ENCODE results near the gene VAT1. TPM values are rescaled to one million over a fixed set of nuclear protein-coding genes. Genes with fewer than 3 reads are reported as not detected.

The VAT1 gene
- total and polyA plus RNA-seq, 2 of the 13 experiments (the other 11 are each of a cell fraction or from before 2014, with no cell fraction given) = 143 to 205 TPM

DNA sequence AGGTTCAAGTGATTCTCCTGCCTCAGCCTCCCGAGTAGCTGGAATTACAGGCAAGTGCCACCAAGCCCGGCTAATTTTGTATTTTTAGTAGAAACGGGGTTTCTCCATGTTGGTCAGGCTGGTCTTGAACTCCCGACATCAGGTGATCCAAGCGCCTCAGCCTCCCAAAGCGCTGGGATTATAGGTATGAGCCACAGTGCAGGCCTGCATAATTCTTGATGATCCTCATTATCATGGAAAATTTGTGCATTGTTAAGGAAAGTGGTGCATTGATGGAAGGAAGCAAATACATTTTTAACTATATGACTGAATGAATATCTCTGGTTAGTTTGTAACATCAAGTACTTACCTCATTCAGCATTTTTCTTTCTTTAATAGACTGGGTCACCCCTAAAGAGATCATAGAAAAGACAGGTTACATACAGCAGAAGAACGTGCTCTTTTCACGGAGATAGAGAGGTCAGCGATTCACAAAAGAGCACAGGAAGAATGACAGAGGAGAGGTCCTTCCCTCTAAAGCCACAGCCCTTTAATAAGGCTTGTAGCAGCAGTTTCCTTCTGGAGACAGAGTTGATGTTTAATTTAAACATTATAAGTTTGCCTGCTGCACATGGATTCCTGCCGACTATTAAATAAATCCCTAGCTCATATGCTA lies 40.9 kb upstream of the VAT1 start:
- Histone ChIP-seq H3K9ac (ENCODE audit: insufficient read depth, low read depth, low read length) (no peak overlapping the region), H3K9me3 (ENCODE audit: low read length) (no peaks in the 10 kb centered on the region), H3K4me1 (ENCODE audit: insufficient read depth, low read length) (peaks cover 3% of the 10 kb centered on the region), H3K4me2 (ENCODE audit: low read depth, low read length) (no peak overlapping the region), H4K20me1 (ENCODE audit: insufficient read depth, low read length) (no peaks in the 10 kb centered on the region), H2AFZ (ENCODE audit: low read length) (no peak overlapping the region), H3K79me2 (ENCODE audit: insufficient read depth, low read length) (no peaks in the 10 kb centered on the region), H3K4me3 (replicated peaks in 1 of 3; ENCODE audit: insufficient read depth in 1 of 3, low read depth in 2 of 3, low read length in 3 of 3) (no peak overlapping the region), H3K27ac (ENCODE audit: extremely low read length, insufficient read depth, low read length) (no peak overlapping the region), H3K27me3 (ENCODE audit: control insufficient read depth in 1 of 2, insufficient read depth in 2 of 2, low read length in 2 of 2) (no peaks in the 10 kb centered on the region), H3K36me3 (replicated peaks in 1 of 2; ENCODE audit: control insufficient read depth in 1 of 2, insufficient read depth in 2 of 2, low read length in 2 of 2) (peaks cover 8 to 10% of the 10 kb centered on the region in 2 experiments; a peak in 4 of 5 replicates)
- intact Hi-C loops (cut with micrococcal nuclease; ENCODE audit: unreplicated experiment) (loop anchor here (10.0 kb wide), 1 partner anchor 52 kb away; no protein-coding TSS in a partner anchor), in situ Hi-C loops (cut with HindIII; ENCODE audit: extremely low pct_ligation_motif_present, low pct_unique_long_range_greater_than_20kb) (no loop called here)
- no TSS peak for BruUV-seq (replicated peaks)
- DNase-seq (ENCODE audit: low spot score) (no peak), ATAC-seq (no peak), FAIRE-seq (no peak)
- 98% methylated on average over 10 of the region's 10 CpGs for WGBS (ENCODE audit: low lambda C conversion rate)
- ChIA-PET POLR2A (no interaction called here), CTCF (ENCODE audit: low intra/inter-chr PET ratio, low total read pairs) (no interaction called here)
- no peak for TF ChIP-seq ZSCAN30 (CRISPR knock-in tag; IDR thresholded peaks at IDR 0.05)
- no peak for TF ChIP-seq ZNF292 (CRISPR knock-in tag; IDR thresholded peaks at IDR 0.05; ENCODE audit: borderline replicate concordance, low read depth)
- no peak for TF ChIP-seq ZNF614 (CRISPR knock-in tag; IDR thresholded peaks at IDR 0.05; ENCODE audit: borderline replicate concordance)
- no peak for TF ChIP-seq SAP130 (CRISPR knock-in tag; IDR thresholded peaks at IDR 0.05; ENCODE audit: low read depth)
- no peak for TF ChIP-seq PLRG1 (conservative IDR thresholded peaks at IDR 0.05)
- TF ChIP-seq, protein P1, sequence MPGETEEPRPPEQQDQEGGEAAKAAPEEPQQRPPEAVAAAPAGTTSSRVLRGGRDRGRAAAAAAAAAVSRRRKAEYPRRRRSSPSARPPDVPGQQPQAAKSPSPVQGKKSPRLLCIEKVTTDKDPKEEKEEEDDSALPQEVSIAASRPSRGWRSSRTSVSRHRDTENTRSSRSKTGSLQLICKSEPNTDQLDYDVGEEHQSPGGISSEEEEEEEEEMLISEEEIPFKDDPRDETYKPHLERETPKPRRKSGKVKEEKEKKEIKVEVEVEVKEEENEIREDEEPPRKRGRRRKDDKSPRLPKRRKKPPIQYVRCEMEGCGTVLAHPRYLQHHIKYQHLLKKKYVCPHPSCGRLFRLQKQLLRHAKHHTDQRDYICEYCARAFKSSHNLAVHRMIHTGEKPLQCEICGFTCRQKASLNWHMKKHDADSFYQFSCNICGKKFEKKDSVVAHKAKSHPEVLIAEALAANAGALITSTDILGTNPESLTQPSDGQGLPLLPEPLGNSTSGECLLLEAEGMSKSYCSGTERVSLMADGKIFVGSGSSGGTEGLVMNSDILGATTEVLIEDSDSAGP (CRISPR knock-in tag; IDR thresholded peaks at IDR 0.05; ENCODE audit: borderline replicate concordance) = no peak
- no peak for TF ChIP-seq TBL1XR1 (IDR thresholded peaks at IDR 0.05; ENCODE audit: borderline replicate concordance, low read length, partially characterized antibody)
- TF ChIP-seq JUN (CRISPR knock-in tag; IDR thresholded peaks at IDR 0.05) = no peak
- TF ChIP-seq, protein P2, sequence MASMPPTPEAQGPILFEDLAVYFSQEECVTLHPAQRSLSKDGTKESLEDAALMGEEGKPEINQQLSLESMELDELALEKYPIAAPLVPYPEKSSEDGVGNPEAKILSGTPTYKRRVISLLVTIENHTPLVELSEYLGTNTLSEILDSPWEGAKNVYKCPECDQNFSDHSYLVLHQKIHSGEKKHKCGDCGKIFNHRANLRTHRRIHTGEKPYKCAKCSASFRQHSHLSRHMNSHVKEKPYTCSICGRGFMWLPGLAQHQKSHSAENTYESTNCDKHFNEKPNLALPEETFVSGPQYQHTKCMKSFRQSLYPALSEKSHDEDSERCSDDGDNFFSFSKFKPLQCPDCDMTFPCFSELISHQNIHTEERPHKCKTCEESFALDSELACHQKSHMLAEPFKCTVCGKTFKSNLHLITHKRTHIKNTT (CRISPR knock-in tag; IDR thresholded peaks at IDR 0.05) = no peak
- no peak for TF ChIP-seq TBX2 (CRISPR knock-in tag; IDR thresholded peaks at IDR 0.05; ENCODE audit: borderline replicate concordance)
- TF ChIP-seq, protein P3, sequence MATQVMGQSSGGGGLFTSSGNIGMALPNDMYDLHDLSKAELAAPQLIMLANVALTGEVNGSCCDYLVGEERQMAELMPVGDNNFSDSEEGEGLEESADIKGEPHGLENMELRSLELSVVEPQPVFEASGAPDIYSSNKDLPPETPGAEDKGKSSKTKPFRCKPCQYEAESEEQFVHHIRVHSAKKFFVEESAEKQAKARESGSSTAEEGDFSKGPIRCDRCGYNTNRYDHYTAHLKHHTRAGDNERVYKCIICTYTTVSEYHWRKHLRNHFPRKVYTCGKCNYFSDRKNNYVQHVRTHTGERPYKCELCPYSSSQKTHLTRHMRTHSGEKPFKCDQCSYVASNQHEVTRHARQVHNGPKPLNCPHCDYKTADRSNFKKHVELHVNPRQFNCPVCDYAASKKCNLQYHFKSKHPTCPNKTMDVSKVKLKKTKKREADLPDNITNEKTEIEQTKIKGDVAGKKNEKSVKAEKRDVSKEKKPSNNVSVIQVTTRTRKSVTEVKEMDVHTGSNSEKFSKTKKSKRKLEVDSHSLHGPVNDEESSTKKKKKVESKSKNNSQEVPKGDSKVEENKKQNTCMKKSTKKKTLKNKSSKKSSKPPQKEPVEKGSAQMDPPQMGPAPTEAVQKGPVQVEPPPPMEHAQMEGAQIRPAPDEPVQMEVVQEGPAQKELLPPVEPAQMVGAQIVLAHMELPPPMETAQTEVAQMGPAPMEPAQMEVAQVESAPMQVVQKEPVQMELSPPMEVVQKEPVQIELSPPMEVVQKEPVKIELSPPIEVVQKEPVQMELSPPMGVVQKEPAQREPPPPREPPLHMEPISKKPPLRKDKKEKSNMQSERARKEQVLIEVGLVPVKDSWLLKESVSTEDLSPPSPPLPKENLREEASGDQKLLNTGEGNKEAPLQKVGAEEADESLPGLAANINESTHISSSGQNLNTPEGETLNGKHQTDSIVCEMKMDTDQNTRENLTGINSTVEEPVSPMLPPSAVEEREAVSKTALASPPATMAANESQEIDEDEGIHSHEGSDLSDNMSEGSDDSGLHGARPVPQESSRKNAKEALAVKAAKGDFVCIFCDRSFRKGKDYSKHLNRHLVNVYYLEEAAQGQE (IDR thresholded peaks at IDR 0.05; ENCODE audit: borderline replicate concordance in 1 of 2, low read depth in 1 of 2, low read length in 2 of 2) = no peak
- TF ChIP-seq, protein P4, sequence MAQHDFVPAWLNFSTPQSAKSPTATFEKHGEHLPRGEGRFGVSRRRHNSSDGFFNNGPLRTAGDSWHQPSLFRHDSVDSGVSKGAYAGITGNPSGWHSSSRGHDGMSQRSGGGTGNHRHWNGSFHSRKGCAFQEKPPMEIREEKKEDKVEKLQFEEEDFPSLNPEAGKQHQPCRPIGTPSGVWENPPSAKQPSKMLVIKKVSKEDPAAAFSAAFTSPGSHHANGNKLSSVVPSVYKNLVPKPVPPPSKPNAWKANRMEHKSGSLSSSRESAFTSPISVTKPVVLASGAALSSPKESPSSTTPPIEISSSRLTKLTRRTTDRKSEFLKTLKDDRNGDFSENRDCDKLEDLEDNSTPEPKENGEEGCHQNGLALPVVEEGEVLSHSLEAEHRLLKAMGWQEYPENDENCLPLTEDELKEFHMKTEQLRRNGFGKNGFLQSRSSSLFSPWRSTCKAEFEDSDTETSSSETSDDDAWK (CRISPR knock-in tag; IDR thresholded peaks at IDR 0.05) = no peak
- TF ChIP-seq ZNF788 (CRISPR knock-in tag; IDR thresholded peaks at IDR 0.05; ENCODE audit: borderline replicate concordance) = no peak
- no peak for TF ChIP-seq ZNF768 (CRISPR knock-in tag; IDR thresholded peaks at IDR 0.05)
- no peak for TF ChIP-seq ZNF430 (CRISPR knock-in tag; IDR thresholded peaks at IDR 0.05)
- no peak for TF ChIP-seq ZNF713 (CRISPR knock-in tag; IDR thresholded peaks at IDR 0.05)
